Vagina (tissue), 2 donors: ENCODE measurements around the gene PLCB1. TPM values are rescaled to one million over a fixed set of nuclear protein-coding genes. Genes with fewer than 3 reads are reported as not detected.

Source experiments
- DNase-seq, 2 donors: peaks; one replicate each; pipeline ENCODE4 v3.0.0-alpha.2; 2017; ENCODE audit errors: extremely low spot score in 2 of 2
- H3K27ac ChIP-seq: fragments of 200-600 bp; sonication (generic); one replicate; pipeline ENCODE4 v1.5.1; 2019
- H3K27me3 ChIP-seq: fragments of 200-600 bp; sonication (generic); one replicate; pipeline ENCODE4 v1.5.1; 2019
- H3K36me3 ChIP-seq, 2 donors: fragments of 200-600 bp; sonication (generic); one replicate each; pipeline ENCODE4 v1.5.1; 2017 to 2019
- H3K4me1 ChIP-seq: fragments of 200-600 bp; sonication (generic); one replicate; pipeline ENCODE4 v1.5.1; 2019
- H3K4me3 ChIP-seq, 2 donors: fragments of 200-600 bp; sonication (generic); 1 replicate in 1 of 2; 2 replicates in 1 of 2; pipeline ENCODE4 v1.5.1; 2016 to 2019
- H3K9me3 ChIP-seq: fragments of 200-600 bp; sonication (generic); one replicate; pipeline ENCODE4 v1.5.1; 2019
- POLR2A ChIP-seq, 2 donors: fragments of 450-650 bp; IDR thresholded peaks; one replicate each; pipeline ENCODE4 v1.6.1; 2017; ENCODE audit warnings: antibody characterized with exemption in 2 of 2, mild to moderate bottlenecking in 2 of 2, moderate library complexity in 2 of 2
- POLR2AphosphoS5 ChIP-seq, 2 donors: sonication (generic); formaldehyde crosslinking; IDR thresholded peaks; one replicate each; pipeline ENCODE4 v1.9.0; 2017; ENCODE audit warnings: antibody characterized with exemption in 2 of 2, mild to moderate bottlenecking in 2 of 2, low read depth in 1 of 2; ENCODE audit not compliant: insufficient read depth in 1 of 2
- intact Hi-C: fragments of 100-400 bp; cut with DNase I; formaldehyde crosslinking; loops from one replicate; pipeline ENCODE4 v1.15.1; 2023
- total RNA-seq: library from RNA; depleted of rRNA; stranded (reverse); fragments of >200 nt; gene quantifications from one replicate; pipeline ENCODE4 v1.2.3, GENCODE V29; 2016
- TF ChIP-seq, protein P1 (sequence below), 3 experiments: fragments of 450-650 bp in 2 of 3; fragments of 200-600 bp in 1 of 3; sonication (generic) in 1 of 3; IDR thresholded peaks; one replicate each; pipeline ENCODE4 v1.5.1; 2017 to 2019; ENCODE audit warnings: antibody characterized with exemption in 3 of 3, mild to moderate bottlenecking in 2 of 3, moderate library complexity in 2 of 3

PLCB1 gene
- total RNA-seq, 1 donor from 2014 or later = 32.4 TPM

DNA sequence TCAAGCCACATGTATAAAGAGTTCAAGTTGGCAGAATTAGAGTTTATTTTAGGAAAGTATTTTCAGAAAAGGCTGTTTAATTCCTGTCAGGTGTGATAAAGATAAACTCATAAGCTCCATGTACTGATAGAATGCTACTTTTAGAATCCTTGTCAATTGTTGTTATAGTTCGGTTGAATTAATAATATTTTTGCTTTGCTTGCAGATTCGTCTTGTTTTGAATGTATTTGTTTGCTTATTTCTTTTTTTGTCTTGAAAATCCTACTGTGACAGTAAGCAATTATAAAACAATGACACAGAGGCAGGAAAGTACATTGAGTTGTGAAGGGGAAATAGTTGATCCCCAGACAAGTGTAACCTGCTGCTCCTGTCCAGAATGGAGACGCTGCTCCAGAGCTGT is 602.9 kb downstream of the PLCB1 start:
- H3K4me3 ChIP-seq = no peak overlapping the region
- no peaks in the 10 kb centered on the region for H3K36me3 ChIP-seq
- H3K4me1 ChIP-seq = no peaks in the 10 kb centered on the region
- intact Hi-C loops = no loop called here
- H3K27me3 ChIP-seq = no peaks in the 10 kb centered on the region
- H3K27ac ChIP-seq = no peak overlapping the region
- DNase-seq = no peak
- no peaks in the 10 kb centered on the region for H3K9me3 ChIP-seq
- TF ChIP-seq POLR2A (IDR thresholded peaks at IDR 0.05) (no peak), POLR2AphosphoS5 (IDR thresholded peaks at IDR 0.05; ENCODE audit: insufficient read depth in 1 of 2, low read depth in 1 of 2) (no peak)
- TF ChIP-seq, protein P1, sequence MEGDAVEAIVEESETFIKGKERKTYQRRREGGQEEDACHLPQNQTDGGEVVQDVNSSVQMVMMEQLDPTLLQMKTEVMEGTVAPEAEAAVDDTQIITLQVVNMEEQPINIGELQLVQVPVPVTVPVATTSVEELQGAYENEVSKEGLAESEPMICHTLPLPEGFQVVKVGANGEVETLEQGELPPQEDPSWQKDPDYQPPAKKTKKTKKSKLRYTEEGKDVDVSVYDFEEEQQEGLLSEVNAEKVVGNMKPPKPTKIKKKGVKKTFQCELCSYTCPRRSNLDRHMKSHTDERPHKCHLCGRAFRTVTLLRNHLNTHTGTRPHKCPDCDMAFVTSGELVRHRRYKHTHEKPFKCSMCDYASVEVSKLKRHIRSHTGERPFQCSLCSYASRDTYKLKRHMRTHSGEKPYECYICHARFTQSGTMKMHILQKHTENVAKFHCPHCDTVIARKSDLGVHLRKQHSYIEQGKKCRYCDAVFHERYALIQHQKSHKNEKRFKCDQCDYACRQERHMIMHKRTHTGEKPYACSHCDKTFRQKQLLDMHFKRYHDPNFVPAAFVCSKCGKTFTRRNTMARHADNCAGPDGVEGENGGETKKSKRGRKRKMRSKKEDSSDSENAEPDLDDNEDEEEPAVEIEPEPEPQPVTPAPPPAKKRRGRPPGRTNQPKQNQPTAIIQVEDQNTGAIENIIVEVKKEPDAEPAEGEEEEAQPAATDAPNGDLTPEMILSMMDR (IDR thresholded peaks at IDR 0.05) = no peak

DNA sequence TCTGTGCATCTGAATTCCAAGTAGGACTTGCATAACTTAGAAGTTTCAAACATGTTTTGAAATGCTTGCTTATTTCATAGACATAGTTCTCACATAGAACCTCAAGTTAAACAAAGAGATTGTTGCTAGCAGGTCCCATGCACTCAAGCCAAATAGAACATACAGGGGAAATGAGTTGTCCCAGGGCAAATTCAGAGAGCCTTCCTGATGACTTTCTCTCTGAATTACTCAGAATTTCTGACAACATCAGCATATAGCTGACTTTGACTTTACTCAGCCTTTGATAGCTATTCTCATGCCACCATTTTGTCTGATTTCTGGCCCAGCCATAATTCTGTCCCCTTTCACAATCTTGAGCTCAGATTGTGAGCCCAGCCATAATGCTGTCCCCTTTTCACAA is 603.6 kb downstream of the PLCB1 start:
- no peak for DNase-seq
- TF ChIP-seq, protein P1 (IDR thresholded peaks at IDR 0.05) = no peak
- TF ChIP-seq POLR2AphosphoS5 (IDR thresholded peaks at IDR 0.05; ENCODE audit: insufficient read depth in 1 of 2, low read depth in 1 of 2) = no peak
- intact Hi-C loops = no loop called here
- no peaks in the 10 kb centered on the region for H3K4me1 ChIP-seq
- no peaks in the 10 kb centered on the region for H3K27me3 ChIP-seq
- H3K4me3 ChIP-seq = no peak overlapping the region
- no peaks in the 10 kb centered on the region for H3K9me3 ChIP-seq
- H3K36me3 ChIP-seq = no peaks in the 10 kb centered on the region
- H3K27ac ChIP-seq = no peak overlapping the region

DNA sequence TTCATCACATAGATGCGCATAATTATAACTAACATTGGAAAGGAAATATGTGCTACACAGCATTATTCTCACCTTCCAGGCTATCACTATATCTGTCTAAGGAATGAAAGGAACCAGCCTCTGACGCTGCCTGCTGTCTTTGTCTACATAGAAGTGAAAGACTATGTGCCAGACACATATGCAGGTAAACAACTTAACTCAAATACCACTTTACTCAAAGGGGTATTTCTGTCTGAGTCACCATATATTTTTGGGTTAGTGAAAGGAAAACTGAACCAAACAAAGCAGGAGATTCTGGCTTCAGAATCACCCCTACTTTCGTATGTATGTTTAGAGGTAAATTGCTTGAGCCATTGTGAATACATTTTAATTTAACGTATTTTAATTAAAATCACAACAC is 608.2 kb downstream of the PLCB1 start:
- intact Hi-C loops = no loop called here
- TF ChIP-seq, protein P1 (IDR thresholded peaks at IDR 0.05) = no peak
- no peak for TF ChIP-seq POLR2A (IDR thresholded peaks at IDR 0.05)
- no peak for TF ChIP-seq POLR2AphosphoS5 (IDR thresholded peaks at IDR 0.05; ENCODE audit: insufficient read depth in 1 of 2, low read depth in 1 of 2)
- peaks cover 0 to 6% of the 10 kb centered on the region in 2 donors for H3K36me3 ChIP-seq

DNA sequence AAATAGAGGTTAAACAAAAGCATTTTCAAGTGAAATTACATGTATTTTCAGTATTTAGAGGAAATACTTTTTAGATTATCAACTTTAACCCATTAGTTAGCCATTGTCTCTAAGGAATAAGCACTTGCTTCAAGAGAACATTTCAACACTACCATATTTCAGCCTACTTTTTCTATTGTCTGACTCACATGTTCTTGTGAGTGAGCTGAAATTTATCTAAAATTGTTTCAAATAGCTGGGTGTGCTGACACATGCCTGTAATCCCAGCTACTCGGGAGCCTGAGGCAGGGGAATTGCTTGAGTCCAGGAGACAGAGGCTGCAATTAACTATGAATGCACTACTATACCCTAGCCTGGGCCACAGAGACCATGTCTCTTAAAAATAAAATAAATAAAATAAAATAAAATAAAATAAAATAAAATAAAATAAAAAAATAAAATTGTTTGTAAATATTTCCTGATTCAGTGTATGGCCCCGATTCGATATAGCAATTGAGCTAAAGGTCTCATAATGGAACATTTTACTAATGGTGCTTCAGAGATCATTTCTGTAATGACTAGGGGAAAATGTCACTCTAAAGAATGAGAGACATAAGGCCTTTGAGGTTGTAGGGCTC is 612.3 kb downstream of the PLCB1 start:
- H3K4me3 ChIP-seq = no peak overlapping the region
- TF ChIP-seq POLR2AphosphoS5 (IDR thresholded peaks at IDR 0.05; ENCODE audit: insufficient read depth in 1 of 2, low read depth in 1 of 2) (no peak), POLR2A (IDR thresholded peaks at IDR 0.05) (no peak)
- TF ChIP-seq, protein P1 (IDR thresholded peaks at IDR 0.05) = no peak
- intact Hi-C loops = no loop called here
- peaks cover 0 to 6% of the 10 kb centered on the region in 2 donors for H3K36me3 ChIP-seq
- H3K27ac ChIP-seq = no peak overlapping the region
- DNase-seq = no peak
- H3K9me3 ChIP-seq = no peaks in the 10 kb centered on the region
- H3K4me1 ChIP-seq = no peaks in the 10 kb centered on the region
- H3K27me3 ChIP-seq = no peaks in the 10 kb centered on the region

More for the DNA sequence above, 608.2 kb downstream of the PLCB1 start:
- H3K27ac ChIP-seq = no peak overlapping the region
- H3K9me3 ChIP-seq = no peaks in the 10 kb centered on the region
- no peaks in the 10 kb centered on the region for H3K4me1 ChIP-seq
- DNase-seq = no peak
- H3K27me3 ChIP-seq = no peaks in the 10 kb centered on the region
- H3K4me3 ChIP-seq = no peak overlapping the region

- no peak for DNase-seq
- Histone ChIP-seq H3K36me3 (no peaks in the 10 kb centered on the region), H3K27me3 (no peaks in the 10 kb centered on the region), H3K9me3 (no peaks in the 10 kb centered on the region), H3K4me3 (no peak overlapping the region), H3K4me1 (no peaks in the 10 kb centered on the region), H3K27ac (no peak overlapping the region)
- intact Hi-C loops = no loop called here
- no peak for TF ChIP-seq POLR2A (IDR thresholded peaks at IDR 0.05)
- TF ChIP-seq, protein P1 (IDR thresholded peaks at IDR 0.05) = no peak
- no peak for TF ChIP-seq POLR2AphosphoS5 (IDR thresholded peaks at IDR 0.05; ENCODE audit: insufficient read depth in 1 of 2, low read depth in 1 of 2)
Measured at GRCh38 chr20:8749101-8749500, 617.0 kb downstream of the PLCB1 start.
